Astrocyte of the cerebellum (primary cell): ENCODE data around the gene CNPY2.
"Not testable (repeated sequence)": the region's sequence is repeated elsewhere in the genome, so short reads cannot be mapped to it uniquely, and the experiment has no call there.

Experiments used
- DNase-seq: peaks from one replicate; pipeline ENCODE4 v3.0.0-alpha.2; 2011; ENCODE audit warnings: low read depth
- H3K4me3 ChIP-seq: 2 replicates; pipeline ENCODE4 v1.5.1; 2011; ENCODE audit warnings: mild to moderate bottlenecking, low read depth, low read length, moderate library complexity
- in situ Hi-C: cut with HindIII; loops from 2 replicates; pipeline ENCODE4 v1.10.0; 2017; ENCODE audit warnings: low sequenced_read_pairs
- TF ChIP-seq, protein P1 (sequence below): IDR thresholded peaks from 2 replicates; pipeline ENCODE4 v1.5.1; 2012; ENCODE audit warnings: low read length, low read depth, moderate library complexity, mild to moderate bottlenecking; ENCODE audit errors: missing control alignments

CNPY2 gene

GRCh38 chr12:56282030-56282429 is 33.8 kb downstream of the CNPY2 start:
- TF ChIP-seq, protein P1, sequence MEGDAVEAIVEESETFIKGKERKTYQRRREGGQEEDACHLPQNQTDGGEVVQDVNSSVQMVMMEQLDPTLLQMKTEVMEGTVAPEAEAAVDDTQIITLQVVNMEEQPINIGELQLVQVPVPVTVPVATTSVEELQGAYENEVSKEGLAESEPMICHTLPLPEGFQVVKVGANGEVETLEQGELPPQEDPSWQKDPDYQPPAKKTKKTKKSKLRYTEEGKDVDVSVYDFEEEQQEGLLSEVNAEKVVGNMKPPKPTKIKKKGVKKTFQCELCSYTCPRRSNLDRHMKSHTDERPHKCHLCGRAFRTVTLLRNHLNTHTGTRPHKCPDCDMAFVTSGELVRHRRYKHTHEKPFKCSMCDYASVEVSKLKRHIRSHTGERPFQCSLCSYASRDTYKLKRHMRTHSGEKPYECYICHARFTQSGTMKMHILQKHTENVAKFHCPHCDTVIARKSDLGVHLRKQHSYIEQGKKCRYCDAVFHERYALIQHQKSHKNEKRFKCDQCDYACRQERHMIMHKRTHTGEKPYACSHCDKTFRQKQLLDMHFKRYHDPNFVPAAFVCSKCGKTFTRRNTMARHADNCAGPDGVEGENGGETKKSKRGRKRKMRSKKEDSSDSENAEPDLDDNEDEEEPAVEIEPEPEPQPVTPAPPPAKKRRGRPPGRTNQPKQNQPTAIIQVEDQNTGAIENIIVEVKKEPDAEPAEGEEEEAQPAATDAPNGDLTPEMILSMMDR, result no peak
- DNase-seq, result no peak
- in situ Hi-C loops, result no loop called here
- no peak overlapping the region for H3K4me3 ChIP-seq

GRCh38 chr12:56280849-56281248 is 34.9 kb downstream of the CNPY2 start:
- in situ Hi-C loops, result no loop called here
- TF ChIP-seq, protein P1, result no peak
- H3K4me3 ChIP-seq, result no peak overlapping the region
- DNase-seq, result no peak

GRCh38 chr12:56278905-56279304 is 36.9 kb downstream of the CNPY2 start:
- no peak overlapping the region for H3K4me3 ChIP-seq
- in situ Hi-C loops, result no loop called here
- no peak for DNase-seq
- TF ChIP-seq, protein P1, result no peak

- in situ Hi-C loops, result no loop called here
- no peak overlapping the region for H3K4me3 ChIP-seq
- no peak for DNase-seq
- TF ChIP-seq, protein P1, result no peak
Observed at GRCh38 chr12:56274299-56274698, 41.5 kb downstream of the CNPY2 start.

DNA sequence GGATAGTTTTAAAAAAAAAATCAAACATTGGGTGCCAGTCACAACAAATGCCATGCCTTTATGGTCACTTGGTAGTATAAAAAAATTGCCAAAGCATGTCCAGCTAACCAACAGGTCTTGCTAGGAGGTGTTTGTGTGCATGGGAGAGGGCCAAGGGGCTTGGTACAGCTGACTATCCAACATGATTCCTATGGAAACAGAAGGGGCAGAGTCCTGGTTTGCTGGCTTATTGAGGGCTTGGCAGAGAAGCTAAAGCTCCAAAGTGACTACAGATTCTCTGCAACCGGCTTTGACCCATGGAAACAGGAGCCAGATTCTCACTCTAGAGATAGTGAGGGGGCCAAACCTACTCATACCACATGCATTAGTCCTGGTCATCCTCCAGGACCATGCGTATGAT is 43.3 kb downstream of the CNPY2 start:
- DNase-seq, H3K4me3 ChIP-seq, in situ Hi-C loops: not testable (repeated sequence)

GRCh38 chr12:56271031-56271430 is 44.8 kb downstream of the CNPY2 start:
- no peak for DNase-seq
- no peak overlapping the region for H3K4me3 ChIP-seq
- in situ Hi-C loops, result no loop called here
- TF ChIP-seq, protein P1, result peak; percentile 70

DNA sequence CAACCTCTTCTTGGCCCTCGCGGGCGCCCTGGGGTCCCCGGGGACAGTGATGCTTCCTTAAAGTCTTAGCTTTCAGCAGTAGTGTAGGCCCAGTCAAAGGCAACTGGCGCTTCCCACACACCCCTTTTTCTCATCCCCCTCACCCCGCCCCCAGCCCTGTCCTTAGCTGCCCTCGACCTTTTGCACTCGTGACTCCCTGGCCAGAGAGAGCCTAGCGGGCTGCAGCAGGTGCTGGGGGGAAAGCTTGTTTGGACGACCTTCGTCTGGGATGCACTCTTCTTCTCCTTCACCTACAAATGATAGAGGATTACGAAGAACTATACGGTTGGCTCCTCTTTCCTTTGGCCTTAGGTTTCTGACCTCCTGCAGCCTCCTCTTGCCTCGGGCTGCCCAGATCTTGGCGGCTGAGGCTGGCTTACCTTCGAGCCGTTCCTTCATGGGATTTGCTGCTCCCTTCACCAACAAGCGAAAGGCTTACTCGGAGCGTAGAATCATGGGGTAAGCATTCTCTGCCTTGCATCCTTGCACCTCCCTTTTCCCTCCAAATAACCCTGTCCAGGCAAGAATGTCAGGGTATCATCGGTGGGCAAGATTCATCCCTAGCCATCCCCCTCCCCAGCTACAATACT is 48.2 kb downstream of the CNPY2 start:
- no peak for DNase-seq
- in situ Hi-C loops, result no loop called here
- TF ChIP-seq, protein P1, result no peak
- peak overlapping the region; percentile 65 for H3K4me3 ChIP-seq
